ENCODE measurements around the gene NKD1. TPM values are rescaled to one million over a fixed set of nuclear protein-coding genes. Genes with fewer than 3 reads are reported as not detected.

The NKD1 gene
- total and polyA plus RNA-seq, 2 donors (not counting 1 experiment from before 2014, with no cell fraction given): 0.16 to 1.9 TPM

DNA sequence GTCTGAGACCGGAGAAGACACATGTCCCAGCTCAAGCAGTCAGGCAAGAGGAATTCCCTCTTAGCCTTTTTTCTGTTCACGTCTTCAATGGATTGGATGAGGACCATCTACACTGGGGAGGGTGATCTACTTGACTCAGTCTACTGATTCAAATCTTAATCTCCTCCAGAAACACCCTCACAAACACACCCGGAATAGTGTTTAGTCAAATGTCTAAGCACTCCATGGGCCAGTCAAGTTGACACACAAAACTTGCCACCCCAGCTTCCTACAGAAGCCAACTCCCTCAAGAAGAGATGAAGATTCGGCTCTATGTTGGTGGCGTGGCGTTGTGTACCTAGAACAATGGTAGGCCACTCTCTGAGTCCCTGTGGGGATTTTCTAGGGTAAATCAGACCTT, 22.5 kb upstream of the NKD1 start:
- TF ChIP-seq EZH2 (IDR thresholded peaks at IDR 0.05; ENCODE audit: borderline replicate concordance, insufficient read depth, low read depth, low read length, poor library complexity, severe bottlenecking): no peak
- TF ChIP-seq, protein P1, sequence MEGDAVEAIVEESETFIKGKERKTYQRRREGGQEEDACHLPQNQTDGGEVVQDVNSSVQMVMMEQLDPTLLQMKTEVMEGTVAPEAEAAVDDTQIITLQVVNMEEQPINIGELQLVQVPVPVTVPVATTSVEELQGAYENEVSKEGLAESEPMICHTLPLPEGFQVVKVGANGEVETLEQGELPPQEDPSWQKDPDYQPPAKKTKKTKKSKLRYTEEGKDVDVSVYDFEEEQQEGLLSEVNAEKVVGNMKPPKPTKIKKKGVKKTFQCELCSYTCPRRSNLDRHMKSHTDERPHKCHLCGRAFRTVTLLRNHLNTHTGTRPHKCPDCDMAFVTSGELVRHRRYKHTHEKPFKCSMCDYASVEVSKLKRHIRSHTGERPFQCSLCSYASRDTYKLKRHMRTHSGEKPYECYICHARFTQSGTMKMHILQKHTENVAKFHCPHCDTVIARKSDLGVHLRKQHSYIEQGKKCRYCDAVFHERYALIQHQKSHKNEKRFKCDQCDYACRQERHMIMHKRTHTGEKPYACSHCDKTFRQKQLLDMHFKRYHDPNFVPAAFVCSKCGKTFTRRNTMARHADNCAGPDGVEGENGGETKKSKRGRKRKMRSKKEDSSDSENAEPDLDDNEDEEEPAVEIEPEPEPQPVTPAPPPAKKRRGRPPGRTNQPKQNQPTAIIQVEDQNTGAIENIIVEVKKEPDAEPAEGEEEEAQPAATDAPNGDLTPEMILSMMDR (IDR thresholded peaks at IDR 0.05): no peak
- intact Hi-C loops (cut with micrococcal nuclease): no loop called here
- no peak overlapping the region for H3K27ac Mint-ChIP-seq
- DNase-seq (no peak), ATAC-seq (ENCODE audit: low read depth) (no peak)
- CTCF ChIA-PET: no interaction called here
- no peaks in the 10 kb centered on the region for H3K36me3 ChIP-seq (replicated peaks in 1 of 2; ENCODE audit: control extremely low read depth in 1 of 2, control insufficient read depth in 1 of 2, extremely low read depth in 1 of 2, insufficient read depth in 2 of 2, low read length in 1 of 2)
- peaks cover 2% of the 10 kb centered on the region for H3K9me3 Mint-ChIP-seq (ENCODE audit: insufficient read depth)
- H3K4me1 Mint-ChIP-seq: no peaks in the 10 kb centered on the region
- no peak overlapping the region for H3K4me3 Mint-ChIP-seq
- peaks cover 0 to 7% (median 6%) of the 10 kb centered on the region in 3 donors for H3K9me3 ChIP-seq (ENCODE audit: control extremely low read depth in 1 of 3, control insufficient read depth in 2 of 3, insufficient read depth in 1 of 3, low read length in 2 of 3)
- no peak overlapping the region for H3K4me3 ChIP-seq (ENCODE audit: control extremely low read depth in 1 of 5, extremely low read depth in 1 of 5, insufficient read depth in 1 of 5, low read depth in 2 of 5, low read length in 4 of 5)
- WGBS (ENCODE audit: insufficient coverage): 89% methylated on average over 3 of the region's 6 CpGs
- no peak overlapping the region for H2AFZ ChIP-seq (ENCODE audit: insufficient read depth, low read depth, low read length, poor library complexity, severe bottlenecking)
- H3K9ac ChIP-seq (ENCODE audit: low read length): no peak overlapping the region
- POLR2A ChIA-PET: no interaction called here
- H4K20me1 ChIP-seq (ENCODE audit: control insufficient read depth, insufficient read depth, low read length, poor library complexity, severe bottlenecking): no peaks in the 10 kb centered on the region
- H3K27me3 Mint-ChIP-seq: peaks cover 56% of the 10 kb centered on the region
- no peaks in the 10 kb centered on the region for H3K79me2 ChIP-seq (ENCODE audit: control insufficient read depth, insufficient read depth, low read length)
- no peak overlapping the region for H3K27ac ChIP-seq (ENCODE audit: low read length in 2 of 2)
- peaks cover 0 to 39% (median 7%) of the 10 kb centered on the region in 4 experiments for H3K27me3 ChIP-seq (replicated peaks in 1 of 4; ENCODE audit: control extremely low read depth in 1 of 4, control insufficient read depth in 3 of 4, insufficient read depth in 4 of 4, low read length in 3 of 4)
- no peak overlapping the region for H3K4me2 ChIP-seq (replicated peaks; ENCODE audit: low read depth, low read length, poor library complexity, severe bottlenecking)
- H3K4me1 ChIP-seq (ENCODE audit: control insufficient read depth in 2 of 2, insufficient read depth in 2 of 2, low read length in 2 of 2): no peaks in the 10 kb centered on the region

DNA sequence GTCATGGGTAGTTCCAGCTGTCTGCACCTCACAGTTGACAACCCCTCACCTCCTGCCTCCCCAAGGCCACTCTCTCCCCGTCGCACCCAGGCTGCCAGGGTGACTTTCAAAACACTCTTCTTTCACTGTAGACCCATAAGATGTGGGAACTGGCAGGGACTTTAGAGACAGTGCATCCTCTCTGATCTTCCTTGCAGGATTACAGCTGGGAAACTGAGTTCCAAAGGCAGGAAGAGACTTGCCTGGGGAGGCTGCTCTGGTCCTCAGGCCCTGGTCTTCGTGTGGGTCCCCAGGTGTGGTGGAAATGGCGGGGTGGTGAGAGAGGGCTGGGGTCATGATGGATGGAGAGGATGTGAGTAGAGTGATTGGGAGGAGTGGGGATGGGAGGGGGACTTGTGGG, 21.9 kb upstream of the NKD1 start:
- intact Hi-C loops (cut with micrococcal nuclease): no loop called here
- Mint-ChIP-seq H3K4me3 (no peak overlapping the region), H3K4me1 (no peaks in the 10 kb centered on the region), H3K27ac (no peak overlapping the region), H3K27me3 (peaks cover 50% of the 10 kb centered on the region), H3K9me3 (ENCODE audit: insufficient read depth) (peaks cover 2% of the 10 kb centered on the region)
- H3K36me3 ChIP-seq (replicated peaks in 1 of 2; ENCODE audit: control extremely low read depth in 1 of 2, control insufficient read depth in 1 of 2, extremely low read depth in 1 of 2, insufficient read depth in 2 of 2, low read length in 1 of 2): no peaks in the 10 kb centered on the region
- H3K4me2 ChIP-seq (replicated peaks; ENCODE audit: low read depth, low read length, poor library complexity, severe bottlenecking): no peak overlapping the region
- no peaks in the 10 kb centered on the region for H3K4me1 ChIP-seq (ENCODE audit: control insufficient read depth in 2 of 2, insufficient read depth in 2 of 2, low read length in 2 of 2)
- CTCF ChIA-PET: no interaction called here
- no peak overlapping the region for H3K27ac ChIP-seq (ENCODE audit: low read length in 2 of 2)
- H3K27me3 ChIP-seq (replicated peaks in 1 of 4; ENCODE audit: control extremely low read depth in 1 of 4, control insufficient read depth in 3 of 4, insufficient read depth in 4 of 4, low read length in 3 of 4): peaks cover 0 to 39% (median 8%) of the 10 kb centered on the region in 4 experiments
- no peak for ATAC-seq (ENCODE audit: low read depth)
- POLR2A ChIA-PET: no interaction called here
- DNase-seq: no peak
- H3K4me3 ChIP-seq (ENCODE audit: control extremely low read depth in 1 of 5, extremely low read depth in 1 of 5, insufficient read depth in 1 of 5, low read depth in 2 of 5, low read length in 4 of 5): no peak overlapping the region
- H3K79me2 ChIP-seq (ENCODE audit: control insufficient read depth, insufficient read depth, low read length): no peaks in the 10 kb centered on the region
- H4K20me1 ChIP-seq (ENCODE audit: control insufficient read depth, insufficient read depth, low read length, poor library complexity, severe bottlenecking): no peaks in the 10 kb centered on the region
- 83% methylated on average over 4 of the region's 4 CpGs for WGBS (ENCODE audit: insufficient coverage)
- H3K9ac ChIP-seq (ENCODE audit: low read length): no peak overlapping the region
- H3K9me3 ChIP-seq (ENCODE audit: control extremely low read depth in 1 of 3, control insufficient read depth in 2 of 3, insufficient read depth in 1 of 3, low read length in 2 of 3): peaks cover 0 to 7% (median 7%) of the 10 kb centered on the region in 3 donors
- no peak overlapping the region for H2AFZ ChIP-seq (ENCODE audit: insufficient read depth, low read depth, low read length, poor library complexity, severe bottlenecking)
- TF ChIP-seq, protein P1 (IDR thresholded peaks at IDR 0.05): no peak
- no peak for TF ChIP-seq EZH2 (IDR thresholded peaks at IDR 0.05; ENCODE audit: borderline replicate concordance, insufficient read depth, low read depth, low read length, poor library complexity, severe bottlenecking)
